Activated T-cell treated with anti-CD3 and anti-CD28 coated beads for 24 hours (primary cell): ENCODE measurements around the gene CSTB.
A peak's percentile ranks its signal among the peaks of the same experiment; 100 is the strongest.

ENCODE experiments used
- DNase-seq: peaks from one replicate; pipeline ENCODE4 v3.0.0-alpha.2; 2020; ENCODE audit warnings: low read depth

Gene CSTB

GRCh38 chr21:43728467-43729390 lies 47.4 kb downstream of the CSTB start:
- DNase-seq, result peak; percentile 74

GRCh38 chr21:43728154-43728466 lies 48.0 kb downstream of the CSTB start:
- DNase-seq, result no peak

- DNase-seq, result no peak
These were observed 48.5 kb downstream of the CSTB start for GRCh38 chr21:43727519-43728153.

GRCh38 chr21:43726686-43727518 lies 49.2 kb downstream of the CSTB start:
- no peak for DNase-seq
